ENCODE measurements around the gene NUTM2F. TPM values are rescaled to one million over a fixed set of nuclear protein-coding genes. Genes with fewer than 3 reads are reported as not detected.

NUTM2F gene
- total and polyA plus RNA-seq, 2 donors (not counting 1 experiment from before 2014, with no cell fraction given): not detected

DNA sequence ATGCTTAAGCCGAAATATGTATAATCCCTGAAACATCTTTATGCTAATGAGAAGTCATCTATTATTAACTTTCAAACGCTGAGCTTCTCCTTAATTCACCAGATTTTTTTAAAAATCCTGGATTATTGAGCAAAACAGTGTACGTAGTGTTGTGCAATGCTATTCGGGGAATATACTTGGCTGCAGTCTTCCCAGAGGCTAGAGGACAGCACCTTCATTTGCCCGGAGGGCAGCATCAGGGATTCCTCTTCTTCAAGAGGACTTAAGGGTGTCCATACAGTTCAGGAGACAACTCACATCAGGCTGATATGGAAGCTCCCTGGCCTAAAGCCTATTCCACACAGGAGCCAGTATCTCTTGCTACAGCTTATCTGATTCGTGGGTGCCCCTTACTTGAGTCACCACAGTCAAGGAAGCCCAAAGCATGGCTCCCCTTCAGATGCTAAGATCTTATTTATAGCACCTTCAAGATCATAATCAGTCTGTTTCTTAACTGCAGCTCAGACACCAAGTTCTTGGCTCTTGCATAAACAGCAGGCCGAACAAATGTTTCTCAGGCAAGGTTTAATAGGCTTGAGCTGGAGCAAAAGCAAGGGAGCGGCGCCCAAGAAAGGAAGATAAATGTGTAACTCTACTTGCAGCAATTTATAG, 29.4 kb downstream of the NUTM2F start:
- no peaks in the 10 kb centered on the region for H3K79me2 ChIP-seq (ENCODE audit: control insufficient read depth, insufficient read depth, low read length)
- no peaks in the 10 kb centered on the region for H3K4me1 ChIP-seq (ENCODE audit: control insufficient read depth in 2 of 2, insufficient read depth in 2 of 2, low read length in 2 of 2)
- H3K4me3 Mint-ChIP-seq: no peak overlapping the region
- WGBS (ENCODE audit: insufficient coverage): 85% methylated on average over 7 of the region's 9 CpGs
- ChIA-PET POLR2A (no interaction called here), CTCF (no interaction called here)
- no peak for TF ChIP-seq EZH2 (IDR thresholded peaks at IDR 0.05; ENCODE audit: borderline replicate concordance, insufficient read depth, low read depth, low read length, poor library complexity, severe bottlenecking)
- TF ChIP-seq, protein P1, sequence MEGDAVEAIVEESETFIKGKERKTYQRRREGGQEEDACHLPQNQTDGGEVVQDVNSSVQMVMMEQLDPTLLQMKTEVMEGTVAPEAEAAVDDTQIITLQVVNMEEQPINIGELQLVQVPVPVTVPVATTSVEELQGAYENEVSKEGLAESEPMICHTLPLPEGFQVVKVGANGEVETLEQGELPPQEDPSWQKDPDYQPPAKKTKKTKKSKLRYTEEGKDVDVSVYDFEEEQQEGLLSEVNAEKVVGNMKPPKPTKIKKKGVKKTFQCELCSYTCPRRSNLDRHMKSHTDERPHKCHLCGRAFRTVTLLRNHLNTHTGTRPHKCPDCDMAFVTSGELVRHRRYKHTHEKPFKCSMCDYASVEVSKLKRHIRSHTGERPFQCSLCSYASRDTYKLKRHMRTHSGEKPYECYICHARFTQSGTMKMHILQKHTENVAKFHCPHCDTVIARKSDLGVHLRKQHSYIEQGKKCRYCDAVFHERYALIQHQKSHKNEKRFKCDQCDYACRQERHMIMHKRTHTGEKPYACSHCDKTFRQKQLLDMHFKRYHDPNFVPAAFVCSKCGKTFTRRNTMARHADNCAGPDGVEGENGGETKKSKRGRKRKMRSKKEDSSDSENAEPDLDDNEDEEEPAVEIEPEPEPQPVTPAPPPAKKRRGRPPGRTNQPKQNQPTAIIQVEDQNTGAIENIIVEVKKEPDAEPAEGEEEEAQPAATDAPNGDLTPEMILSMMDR (IDR thresholded peaks at IDR 0.05): no peak
- H3K27ac ChIP-seq (ENCODE audit: low read length in 2 of 2): no peak overlapping the region
- H4K20me1 ChIP-seq (ENCODE audit: control insufficient read depth, insufficient read depth, low read length, poor library complexity, severe bottlenecking): no peaks in the 10 kb centered on the region
- H3K27me3 Mint-ChIP-seq: no peaks in the 10 kb centered on the region
- H2AFZ ChIP-seq (ENCODE audit: insufficient read depth, low read depth, low read length, poor library complexity, severe bottlenecking): no peak overlapping the region
- H3K27me3 ChIP-seq (replicated peaks in 1 of 4; ENCODE audit: control extremely low read depth in 1 of 4, control insufficient read depth in 3 of 4, insufficient read depth in 4 of 4, low read length in 3 of 4): no peaks in the 10 kb centered on the region
- H3K27ac Mint-ChIP-seq: no peak overlapping the region
- DNase-seq: no peak
- peaks cover 4 to 23% of the 10 kb centered on the region in 2 experiments for H3K36me3 ChIP-seq (replicated peaks in 1 of 2; ENCODE audit: control extremely low read depth in 1 of 2, control insufficient read depth in 1 of 2, extremely low read depth in 1 of 2, insufficient read depth in 2 of 2, low read length in 1 of 2)
- H3K9me3 Mint-ChIP-seq (ENCODE audit: insufficient read depth): no peaks in the 10 kb centered on the region
- H3K9me3 ChIP-seq (ENCODE audit: control extremely low read depth in 1 of 3, control insufficient read depth in 2 of 3, insufficient read depth in 1 of 3, low read length in 2 of 3): no peaks in the 10 kb centered on the region
- H3K9ac ChIP-seq (ENCODE audit: low read length): no peak overlapping the region
- H3K4me1 Mint-ChIP-seq: no peaks in the 10 kb centered on the region
- intact Hi-C loops (cut with micrococcal nuclease): no loop called here
- no peak for ATAC-seq (ENCODE audit: low read depth)
- no peak overlapping the region for H3K4me3 ChIP-seq (ENCODE audit: control extremely low read depth in 1 of 5, extremely low read depth in 1 of 5, insufficient read depth in 1 of 5, low read depth in 2 of 5, low read length in 4 of 5)
- no peak overlapping the region for H3K4me2 ChIP-seq (replicated peaks; ENCODE audit: low read depth, low read length, poor library complexity, severe bottlenecking)

DNA sequence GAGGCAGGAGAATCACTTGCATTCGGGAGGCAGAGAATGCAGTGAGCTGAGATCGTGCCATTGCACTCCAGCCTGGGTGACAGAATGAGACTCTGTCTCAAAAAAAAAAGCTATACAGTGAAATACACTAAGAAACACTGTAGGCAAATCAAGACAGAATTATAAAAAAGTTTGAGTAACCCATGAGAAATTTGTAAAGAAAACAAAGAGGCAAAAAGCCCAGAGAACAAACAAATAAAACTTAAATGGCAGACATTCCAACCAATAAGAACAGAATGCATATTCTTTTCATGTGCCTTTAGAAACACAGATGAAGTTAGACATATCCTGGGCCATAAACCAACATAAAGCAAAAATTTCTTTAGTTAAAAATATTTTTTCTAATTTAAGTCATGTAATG, 38.8 kb downstream of the NUTM2F start:
- Histone ChIP-seq H4K20me1 (ENCODE audit: control insufficient read depth, insufficient read depth, low read length, poor library complexity, severe bottlenecking) (no peaks in the 10 kb centered on the region), H3K4me3 (ENCODE audit: control extremely low read depth in 1 of 5, extremely low read depth in 1 of 5, insufficient read depth in 1 of 5, low read depth in 2 of 5, low read length in 4 of 5) (no peak overlapping the region), H3K27ac (ENCODE audit: low read length in 2 of 2) (no peak overlapping the region), H2AFZ (ENCODE audit: insufficient read depth, low read depth, low read length, poor library complexity, severe bottlenecking) (no peak overlapping the region), H3K36me3 (replicated peaks in 1 of 2; ENCODE audit: control extremely low read depth in 1 of 2, control insufficient read depth in 1 of 2, extremely low read depth in 1 of 2, insufficient read depth in 2 of 2, low read length in 1 of 2) (peaks cover 2 to 33% of the 10 kb centered on the region in 2 experiments), H3K4me2 (replicated peaks; ENCODE audit: low read depth, low read length, poor library complexity, severe bottlenecking) (no peak overlapping the region), H3K9me3 (ENCODE audit: control extremely low read depth in 1 of 3, control insufficient read depth in 2 of 3, insufficient read depth in 1 of 3, low read length in 2 of 3) (no peaks in the 10 kb centered on the region), H3K4me1 (ENCODE audit: control insufficient read depth in 2 of 2, insufficient read depth in 2 of 2, low read length in 2 of 2) (no peaks in the 10 kb centered on the region), H3K27me3 (replicated peaks in 1 of 4; ENCODE audit: control extremely low read depth in 1 of 4, control insufficient read depth in 3 of 4, insufficient read depth in 4 of 4, low read length in 3 of 4) (no peaks in the 10 kb centered on the region), H3K79me2 (ENCODE audit: control insufficient read depth, insufficient read depth, low read length) (no peaks in the 10 kb centered on the region), H3K9ac (ENCODE audit: low read length) (no peak overlapping the region)
- Mint-ChIP-seq H3K27ac (no peak overlapping the region), H3K4me3 (no peak overlapping the region), H3K4me1 (no peaks in the 10 kb centered on the region), H3K27me3 (no peaks in the 10 kb centered on the region), H3K9me3 (ENCODE audit: insufficient read depth) (no peaks in the 10 kb centered on the region)
- intact Hi-C loops (cut with micrococcal nuclease): no loop called here
- POLR2A ChIA-PET: no interaction called here
- ATAC-seq (ENCODE audit: low read depth): no peak
- TF ChIP-seq, protein P1 (IDR thresholded peaks at IDR 0.05): no peak
- no peak for TF ChIP-seq EZH2 (IDR thresholded peaks at IDR 0.05; ENCODE audit: borderline replicate concordance, insufficient read depth, low read depth, low read length, poor library complexity, severe bottlenecking)
- CTCF ChIA-PET: no interaction called here
- 100% methylated on average over 1 of the region's 2 CpGs for WGBS (ENCODE audit: insufficient coverage)
- DNase-seq: no peak

All from B cell (primary cell).